GM23338 (cell line): ENCODE data around the gene CDK14. TPM values are rescaled to one million over a fixed set of nuclear protein-coding genes. Genes with fewer than 3 reads are reported as not detected.

Experiments used
- ATAC-seq: fragments of 200-7000 bp; cut with Tn5 transposase; 3 replicates; pipeline ENCODE4 v1.9.1; 2020
- DNase-seq: peaks from one replicate; pipeline ENCODE4 v3.0.0-alpha.2; 2015; ENCODE audit warnings: low spot score
- H2AFZ ChIP-seq: fragments of 200-600 bp; sonication (generic); 2 replicates; pipeline ENCODE4 v1.8.0; 2016; ENCODE audit warnings: antibody characterized with exemption, mild to moderate bottlenecking, moderate library complexity
- H3F3A ChIP-seq: fragments of 200-600 bp; sonication (generic); replicated peaks from 2 replicates; pipeline ENCODE4 v1.8.0; 2017; ENCODE audit warnings: antibody characterized with exemption, mixed run types, low read depth
- H3K27ac ChIP-seq: fragments of 200-600 bp; sonication (generic); 2 replicates; pipeline ENCODE4 v1.6.1; 2016; ENCODE audit warnings: low read depth
- H3K27me3 ChIP-seq: fragments of 200-600 bp; sonication (generic); 2 replicates; pipeline ENCODE4 v1.8.0; 2016; ENCODE audit warnings: mild to moderate bottlenecking, mixed run types, moderate library complexity; ENCODE audit not compliant: insufficient read depth
- H3K36me3 ChIP-seq: fragments of 200-600 bp; sonication (generic); 2 replicates; pipeline ENCODE4 v1.8.0; 2016; ENCODE audit warnings: mild to moderate bottlenecking; ENCODE audit not compliant: insufficient read depth
- H3K4me1 ChIP-seq: fragments of 200-600 bp; sonication (generic); 2 replicates; pipeline ENCODE4 v1.8.0; 2016; ENCODE audit warnings: mild to moderate bottlenecking, moderate library complexity; ENCODE audit not compliant: insufficient read depth
- H3K4me2 ChIP-seq: fragments of 200-600 bp; sonication (generic); 2 replicates; pipeline ENCODE4 v1.7.1; 2017; ENCODE audit warnings: mixed run types
- H3K4me3 ChIP-seq: fragments of 200-600 bp; sonication (generic); 2 replicates; pipeline ENCODE4 v1.6.1; 2016; ENCODE audit warnings: mixed run types
- H3K79me2 ChIP-seq: fragments of 200-600 bp; sonication (generic); replicated peaks from 2 replicates; pipeline ENCODE4 v1.8.0; 2017; ENCODE audit warnings: mild to moderate bottlenecking; ENCODE audit not compliant: insufficient read depth
- H3K9me2 ChIP-seq: fragments of 200-600 bp; sonication (generic); 2 replicates; pipeline ENCODE4 v1.8.0; 2017; ENCODE audit not compliant: insufficient read depth
- H4K20me1 ChIP-seq: fragments of 200-600 bp; sonication (generic); replicated peaks from 2 replicates; pipeline ENCODE4 v1.8.0; 2017; ENCODE audit warnings: mild to moderate bottlenecking; ENCODE audit not compliant: insufficient read depth
- H3K27ac Mint-ChIP-seq: 2 replicates; pipeline ENCODE4 v1.8.0; 2020; ENCODE audit warnings: inconsistent platforms, mild to moderate bottlenecking, moderate library complexity, mixed read lengths
- H3K27me3 Mint-ChIP-seq: 3 replicates; pipeline ENCODE4 v1.8.0; 2022; ENCODE audit warnings: low read depth, mild to moderate bottlenecking, moderate library complexity, mixed read lengths, inconsistent platforms; ENCODE audit not compliant: insufficient read depth, poor library complexity
- H3K36me3 Mint-ChIP-seq: 3 replicates; pipeline ENCODE4 v1.8.0; 2021; ENCODE audit warnings: low read depth, mild to moderate bottlenecking, inconsistent platforms, moderate library complexity, mixed read lengths
- H3K4me1 Mint-ChIP-seq: 3 replicates; pipeline ENCODE4 v1.8.0; 2020; ENCODE audit warnings: mild to moderate bottlenecking, inconsistent platforms, mixed read lengths
- H3K4me3 Mint-ChIP-seq: 3 replicates; pipeline ENCODE4 v1.8.0; 2021; ENCODE audit warnings: moderate library complexity, mild to moderate bottlenecking, inconsistent platforms, mixed read lengths
- H3K9me3 Mint-ChIP-seq: 3 replicates; pipeline ENCODE4 v1.8.0; 2020; ENCODE audit warnings: moderate library complexity, mild to moderate bottlenecking, inconsistent platforms, mixed read lengths
- CTCF ChIP-seq, 2 experiments: fragments of 200-600 bp in 1 of 2; sonication (generic) in 1 of 2; conservative IDR thresholded peaks; 2 replicates each; pipeline versions ENCODE4 v1.5.1 to v1.6.1; 2016 to 2017; ENCODE audit warnings: antibody characterized with exemption in 2 of 2, low read depth in 2 of 2, mild to moderate bottlenecking in 2 of 2, moderate library complexity in 1 of 2
- ETS1 ChIP-seq: IDR thresholded peaks from 2 replicates; pipeline ENCODE4 v1.6.1; 2016; ENCODE audit warnings: antibody characterized with exemption
- EZH2 ChIP-seq: fragments of 200-600 bp; sonication (generic); IDR thresholded peaks from one replicate; pipeline ENCODE4 v1.8.0; 2017; ENCODE audit warnings: antibody characterized with exemption, mild to moderate bottlenecking, low read depth; ENCODE audit not compliant: unreplicated experiment
- EZH2phosphoT487 ChIP-seq: fragments of 200-600 bp; sonication (generic); IDR thresholded peaks from one replicate; pipeline ENCODE4 v1.8.1; 2018; ENCODE audit warnings: antibody characterized with exemption; ENCODE audit not compliant: unreplicated experiment
- JUNB ChIP-seq: IDR thresholded peaks from one replicate; pipeline ENCODE4 v1.6.1; 2016; ENCODE audit warnings: antibody characterized with exemption; ENCODE audit not compliant: unreplicated experiment
- NANOG ChIP-seq: IDR thresholded peaks from 2 replicates; pipeline ENCODE4 v1.6.1; 2016; ENCODE audit warnings: antibody characterized with exemption, borderline replicate concordance
- REST ChIP-seq: IDR thresholded peaks from one replicate; pipeline ENCODE4 v1.6.1; 2018; ENCODE audit warnings: antibody characterized with exemption; ENCODE audit not compliant: unreplicated experiment
- STAT1 ChIP-seq: IDR thresholded peaks from one replicate; pipeline ENCODE4 v1.6.1; 2016; ENCODE audit warnings: antibody characterized with exemption; ENCODE audit not compliant: unreplicated experiment
- ZNF114 ChIP-seq: fragments of 250-450 bp; sonication (Bioruptor Pico); IDR thresholded peaks from 2 replicates; pipeline ENCODE4 v1.5.0; 2020; ENCODE audit warnings: mild to moderate bottlenecking, moderate library complexity
- ZNF331 ChIP-seq: fragments of 250-450 bp; sonication (Bioruptor Pico); IDR thresholded peaks from 2 replicates; pipeline ENCODE4 v1.5.0; 2020; ENCODE audit warnings: low read depth, mild to moderate bottlenecking, moderate library complexity
- ZNF462 ChIP-seq: fragments of 250-450 bp; sonication (Bioruptor Pico); IDR thresholded peaks from 2 replicates; pipeline ENCODE4 v1.5.0; 2020; ENCODE audit warnings: mild to moderate bottlenecking, moderate library complexity
- polyA plus RNA-seq: library from polyadenylated mRNA; unstranded; fragments of >200 nt; fragmentation: Nextera tagmentation; extraction: Ambion mirVana; gene quantifications from 2 replicates; pipeline ENCODE4 v1.2.1, GENCODE V29; 2016
- total RNA-seq: library from RNA; depleted of rRNA; stranded (reverse); fragments of >200 nt; shearing (Covaris generic); gene quantifications from 2 replicates; pipeline ENCODE4 v1.2.3, GENCODE V29; 2014

The CDK14 gene
- total and polyA plus RNA-seq, 2 experiments from 2014 or later: 11.2 to 24.0 TPM

- Mint-ChIP-seq H3K4me3 (no peak overlapping the region), H3K27ac (no peak overlapping the region), H3K27me3 (no peaks in the 10 kb centered on the region), H3K36me3 (peaks cover 14% of the 10 kb centered on the region), H3K4me1 (peaks cover 11% of the 10 kb centered on the region), H3K9me3 (peaks cover 5% of the 10 kb centered on the region)
- ATAC-seq: no peak
- Histone ChIP-seq H3K79me2 (no peaks in the 10 kb centered on the region), H3K27me3 (no peaks in the 10 kb centered on the region), H3K27ac (no peak overlapping the region), H3K4me2 (no peak overlapping the region), H3F3A (no peaks in the 10 kb centered on the region), H3K9me2 (no peaks in the 10 kb centered on the region), H3K36me3 (no peaks in the 10 kb centered on the region; the same call in 1 of the 2 replicates), H3K4me1 (peaks cover 2% of the 10 kb centered on the region; the same call in 1 of the 2 replicates), H3K4me3 (no peak overlapping the region), H4K20me1 (no peaks in the 10 kb centered on the region), H2AFZ (no peak overlapping the region)
- TF ChIP-seq REST (no peak), ETS1 (no peak), NANOG (no peak), CTCF (conservative IDR thresholded peaks at IDR 0.05; ENCODE audit: low read depth in 2 of 2) (no peak), EZH2 (no peak), EZH2phosphoT487 (no peak), ZNF114 (CRISPR knock-in tag) (no peak), STAT1 (no peak), ZNF462 (CRISPR knock-in tag) (no peak), ZNF331 (CRISPR knock-in tag) (no peak), JUNB (no peak)
- DNase-seq: no peak
Observed at GRCh38 chr7:90747516-90747915, 151.4 kb downstream of the CDK14 start.
